Measurements from ENCODE around the gene PPRC1. TPM values are rescaled to one million over a fixed set of nuclear protein-coding genes. Genes with fewer than 3 reads are reported as not detected.
A peak's percentile ranks its signal among the peaks of the same experiment; 100 is the strongest.

Gene PPRC1
- total and polyA plus RNA-seq, 4 donors, result 4.9 to 10.1 (median 8.7) TPM

DNA sequence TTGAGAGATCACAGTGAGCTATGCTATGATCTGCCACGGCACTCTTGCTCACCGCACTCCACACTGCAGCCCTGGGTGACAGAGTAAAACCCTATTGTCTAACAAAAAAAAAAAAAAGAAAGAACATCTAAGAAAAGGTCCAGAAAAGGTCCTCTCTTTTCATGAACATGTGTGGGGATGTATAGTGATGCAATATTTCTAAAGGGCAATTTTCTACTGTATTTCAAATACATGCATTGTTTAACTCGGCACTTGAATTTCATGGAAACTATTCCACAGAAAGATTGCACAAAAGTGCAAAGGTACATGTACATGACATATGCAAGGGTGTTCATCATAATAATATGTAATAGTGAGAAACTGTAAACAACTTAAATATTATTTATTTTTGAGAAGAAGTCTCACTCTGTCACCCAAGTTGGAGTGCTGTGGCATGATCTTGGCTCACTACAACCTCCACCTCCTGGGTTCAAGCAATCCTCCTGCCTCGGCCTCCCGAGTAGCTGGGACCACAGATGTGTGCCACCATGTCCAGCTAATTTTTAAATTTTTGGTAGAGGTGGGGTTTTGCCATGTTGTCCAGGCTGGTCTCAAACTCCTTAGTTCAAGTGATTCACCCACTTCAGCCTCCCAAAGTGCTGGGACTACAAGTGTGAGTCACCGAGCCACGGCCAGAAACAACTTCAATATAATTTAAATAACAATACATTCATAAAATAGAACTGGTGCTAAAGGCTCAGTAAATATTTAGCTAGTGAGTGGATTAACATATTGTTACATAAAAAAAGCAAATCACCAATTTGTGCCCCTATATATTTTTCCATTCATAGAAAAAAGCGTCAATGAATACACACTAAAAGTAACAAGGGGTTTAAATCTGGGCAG, 1.3 kb upstream of the PPRC1 start:
- Histone ChIP-seq H3K27ac (ENCODE audit: low read depth in 1 of 2, low read length in 2 of 2) (no peak overlapping the region), H3K9me3 (ENCODE audit: control insufficient read depth in 4 of 4, low read length in 3 of 4) (no peaks in the 10 kb centered on the region), H3K4me3 (ENCODE audit: low read depth in 1 of 3, low read length in 3 of 3) (no peak overlapping the region), H3K36me3 (ENCODE audit: control insufficient read depth in 4 of 4, insufficient read depth in 3 of 4, low read depth in 1 of 4, low read length in 3 of 4) (no peaks in the 10 kb centered on the region), H3K4me1 (ENCODE audit: control insufficient read depth in 4 of 4, insufficient read depth in 4 of 4, low read length in 3 of 4) (peaks cover 0 to 17% (median 12%) of the 10 kb centered on the region in 4 donors), H3K27me3 (ENCODE audit: control insufficient read depth in 4 of 4, insufficient read depth in 4 of 4, low read length in 3 of 4) (no peaks in the 10 kb centered on the region), H3K9ac (ENCODE audit: low read depth in 1 of 2, low read length in 2 of 2) (no peak overlapping the region)
- no peak for TF ChIP-seq EGR1 (IDR thresholded peaks at IDR 0.05; ENCODE audit: low read depth in 2 of 2)
- TF ChIP-seq YY1 (IDR thresholded peaks at IDR 0.05), result no peak
- no peak for TF ChIP-seq NR2F2 (IDR thresholded peaks at IDR 0.05)
- TF ChIP-seq, protein P1, sequence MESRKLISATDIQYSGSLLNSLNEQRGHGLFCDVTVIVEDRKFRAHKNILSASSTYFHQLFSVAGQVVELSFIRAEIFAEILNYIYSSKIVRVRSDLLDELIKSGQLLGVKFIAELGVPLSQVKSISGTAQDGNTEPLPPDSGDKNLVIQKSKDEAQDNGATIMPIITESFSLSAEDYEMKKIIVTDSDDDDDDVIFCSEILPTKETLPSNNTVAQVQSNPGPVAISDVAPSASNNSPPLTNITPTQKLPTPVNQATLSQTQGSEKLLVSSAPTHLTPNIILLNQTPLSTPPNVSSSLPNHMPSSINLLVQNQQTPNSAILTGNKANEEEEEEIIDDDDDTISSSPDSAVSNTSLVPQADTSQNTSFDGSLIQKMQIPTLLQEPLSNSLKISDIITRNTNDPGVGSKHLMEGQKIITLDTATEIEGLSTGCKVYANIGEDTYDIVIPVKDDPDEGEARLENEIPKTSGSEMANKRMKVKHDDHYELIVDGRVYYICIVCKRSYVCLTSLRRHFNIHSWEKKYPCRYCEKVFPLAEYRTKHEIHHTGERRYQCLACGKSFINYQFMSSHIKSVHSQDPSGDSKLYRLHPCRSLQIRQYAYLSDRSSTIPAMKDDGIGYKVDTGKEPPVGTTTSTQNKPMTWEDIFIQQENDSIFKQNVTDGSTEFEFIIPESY (IDR thresholded peaks at IDR 0.05), result no peak
- TF ChIP-seq, protein P2, sequence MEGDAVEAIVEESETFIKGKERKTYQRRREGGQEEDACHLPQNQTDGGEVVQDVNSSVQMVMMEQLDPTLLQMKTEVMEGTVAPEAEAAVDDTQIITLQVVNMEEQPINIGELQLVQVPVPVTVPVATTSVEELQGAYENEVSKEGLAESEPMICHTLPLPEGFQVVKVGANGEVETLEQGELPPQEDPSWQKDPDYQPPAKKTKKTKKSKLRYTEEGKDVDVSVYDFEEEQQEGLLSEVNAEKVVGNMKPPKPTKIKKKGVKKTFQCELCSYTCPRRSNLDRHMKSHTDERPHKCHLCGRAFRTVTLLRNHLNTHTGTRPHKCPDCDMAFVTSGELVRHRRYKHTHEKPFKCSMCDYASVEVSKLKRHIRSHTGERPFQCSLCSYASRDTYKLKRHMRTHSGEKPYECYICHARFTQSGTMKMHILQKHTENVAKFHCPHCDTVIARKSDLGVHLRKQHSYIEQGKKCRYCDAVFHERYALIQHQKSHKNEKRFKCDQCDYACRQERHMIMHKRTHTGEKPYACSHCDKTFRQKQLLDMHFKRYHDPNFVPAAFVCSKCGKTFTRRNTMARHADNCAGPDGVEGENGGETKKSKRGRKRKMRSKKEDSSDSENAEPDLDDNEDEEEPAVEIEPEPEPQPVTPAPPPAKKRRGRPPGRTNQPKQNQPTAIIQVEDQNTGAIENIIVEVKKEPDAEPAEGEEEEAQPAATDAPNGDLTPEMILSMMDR (IDR thresholded peaks at IDR 0.05; ENCODE audit: low read depth, low read length, missing input control), result no peak
- TF ChIP-seq, protein P3, sequence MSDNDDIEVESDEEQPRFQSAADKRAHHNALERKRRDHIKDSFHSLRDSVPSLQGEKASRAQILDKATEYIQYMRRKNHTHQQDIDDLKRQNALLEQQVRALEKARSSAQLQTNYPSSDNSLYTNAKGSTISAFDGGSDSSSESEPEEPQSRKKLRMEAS (IDR thresholded peaks at IDR 0.05), result no peak
- no peak for TF ChIP-seq FOXA1 (IDR thresholded peaks at IDR 0.05)
- TF ChIP-seq HNF4G (IDR thresholded peaks at IDR 0.05), result no peak
- no peak for TF ChIP-seq RXRA (IDR thresholded peaks at IDR 0.05)
- TF ChIP-seq, protein P4, sequence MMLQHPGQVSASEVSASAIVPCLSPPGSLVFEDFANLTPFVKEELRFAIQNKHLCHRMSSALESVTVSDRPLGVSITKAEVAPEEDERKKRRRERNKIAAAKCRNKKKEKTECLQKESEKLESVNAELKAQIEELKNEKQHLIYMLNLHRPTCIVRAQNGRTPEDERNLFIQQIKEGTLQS (IDR thresholded peaks at IDR 0.05), result no peak
- TF ChIP-seq, protein P5, sequence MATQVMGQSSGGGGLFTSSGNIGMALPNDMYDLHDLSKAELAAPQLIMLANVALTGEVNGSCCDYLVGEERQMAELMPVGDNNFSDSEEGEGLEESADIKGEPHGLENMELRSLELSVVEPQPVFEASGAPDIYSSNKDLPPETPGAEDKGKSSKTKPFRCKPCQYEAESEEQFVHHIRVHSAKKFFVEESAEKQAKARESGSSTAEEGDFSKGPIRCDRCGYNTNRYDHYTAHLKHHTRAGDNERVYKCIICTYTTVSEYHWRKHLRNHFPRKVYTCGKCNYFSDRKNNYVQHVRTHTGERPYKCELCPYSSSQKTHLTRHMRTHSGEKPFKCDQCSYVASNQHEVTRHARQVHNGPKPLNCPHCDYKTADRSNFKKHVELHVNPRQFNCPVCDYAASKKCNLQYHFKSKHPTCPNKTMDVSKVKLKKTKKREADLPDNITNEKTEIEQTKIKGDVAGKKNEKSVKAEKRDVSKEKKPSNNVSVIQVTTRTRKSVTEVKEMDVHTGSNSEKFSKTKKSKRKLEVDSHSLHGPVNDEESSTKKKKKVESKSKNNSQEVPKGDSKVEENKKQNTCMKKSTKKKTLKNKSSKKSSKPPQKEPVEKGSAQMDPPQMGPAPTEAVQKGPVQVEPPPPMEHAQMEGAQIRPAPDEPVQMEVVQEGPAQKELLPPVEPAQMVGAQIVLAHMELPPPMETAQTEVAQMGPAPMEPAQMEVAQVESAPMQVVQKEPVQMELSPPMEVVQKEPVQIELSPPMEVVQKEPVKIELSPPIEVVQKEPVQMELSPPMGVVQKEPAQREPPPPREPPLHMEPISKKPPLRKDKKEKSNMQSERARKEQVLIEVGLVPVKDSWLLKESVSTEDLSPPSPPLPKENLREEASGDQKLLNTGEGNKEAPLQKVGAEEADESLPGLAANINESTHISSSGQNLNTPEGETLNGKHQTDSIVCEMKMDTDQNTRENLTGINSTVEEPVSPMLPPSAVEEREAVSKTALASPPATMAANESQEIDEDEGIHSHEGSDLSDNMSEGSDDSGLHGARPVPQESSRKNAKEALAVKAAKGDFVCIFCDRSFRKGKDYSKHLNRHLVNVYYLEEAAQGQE (IDR thresholded peaks at IDR 0.05), result no peak
- TF ChIP-seq GABPA (IDR thresholded peaks at IDR 0.05 in 1 of 2, conservative IDR thresholded peaks at IDR 0.05 in 1 of 2), result no peak
- DNase-seq (ENCODE audit: low spot score), result no peak
- 92% methylated on average over 8 of the region's 8 CpGs for WGBS

DNA sequence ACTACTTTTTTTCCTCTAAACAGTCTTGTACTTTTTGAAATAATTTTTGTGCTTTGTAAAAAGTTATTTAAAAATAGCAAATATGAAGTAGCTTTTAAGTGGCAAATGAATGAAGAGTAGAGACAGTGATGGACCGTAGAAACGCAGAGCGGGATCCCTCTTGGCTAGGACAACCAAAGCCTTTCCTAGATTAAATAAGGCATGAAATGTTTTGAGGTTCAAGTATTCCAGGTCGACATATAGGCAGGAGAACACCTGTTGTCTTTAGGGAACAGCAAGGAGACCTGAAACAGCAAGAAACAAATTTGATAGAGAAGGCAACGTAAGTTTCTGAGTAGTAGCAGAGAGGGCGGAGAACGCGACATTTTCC, 662 bp upstream of the PPRC1 start:
- WGBS, result 16% methylated on average over 8 of the region's 8 CpGs
- Histone ChIP-seq H3K4me3 (ENCODE audit: low read depth in 1 of 3, low read length in 3 of 3) (peak overlapping the region; percentile 79 to 87 (median 86)), H3K9me3 (ENCODE audit: control insufficient read depth in 4 of 4, low read length in 3 of 4) (no peaks in the 10 kb centered on the region), H3K27ac (ENCODE audit: low read depth in 1 of 2, low read length in 2 of 2) (peak overlapping the region; percentile 95 to 96), H3K36me3 (ENCODE audit: control insufficient read depth in 4 of 4, insufficient read depth in 3 of 4, low read depth in 1 of 4, low read length in 3 of 4) (no peaks in the 10 kb centered on the region), H3K4me1 (ENCODE audit: control insufficient read depth in 4 of 4, insufficient read depth in 4 of 4, low read length in 3 of 4) (peaks cover 0 to 17% (median 12%) of the 10 kb centered on the region in 4 donors), H3K9ac (ENCODE audit: low read depth in 1 of 2, low read length in 2 of 2) (peak overlapping the region; percentile 31 to 75), H3K27me3 (ENCODE audit: control insufficient read depth in 4 of 4, insufficient read depth in 4 of 4, low read length in 3 of 4) (no peaks in the 10 kb centered on the region)
- no peak for DNase-seq (ENCODE audit: low spot score)
- TF ChIP-seq RXRA (IDR thresholded peaks at IDR 0.05) (no peak), NR2F2 (IDR thresholded peaks at IDR 0.05) (no peak), HNF4A (conservative IDR thresholded peaks at IDR 0.05) (no peak)
- TF ChIP-seq, protein P5 (IDR thresholded peaks at IDR 0.05), result no peak
- TF ChIP-seq, protein P2 (IDR thresholded peaks at IDR 0.05; ENCODE audit: low read depth, low read length, missing input control), result no peak
